HepG2 (cell line): ENCODE results near the gene PYGO2. TPM values are rescaled to one million over a fixed set of nuclear protein-coding genes. Genes with fewer than 3 reads are reported as not detected.

Experiments used
- DNMT1 ChIP-seq: sonication (generic); formaldehyde crosslinking; IDR thresholded peaks from 2 replicates; pipeline ENCODE4 v1.5.1; 2020; ENCODE audit warnings: mild to moderate bottlenecking, missing genetic modification reagents
- HES4 ChIP-seq: sonication (generic); formaldehyde crosslinking; IDR thresholded peaks from 2 replicates; pipeline ENCODE4 v1.9.0; 2021; ENCODE audit warnings: mild to moderate bottlenecking, missing genetic modification reagents, borderline replicate concordance
- HNF1A ChIP-seq, 2 experiments: sonication (generic) in 1 of 2; formaldehyde crosslinking in 1 of 2; IDR thresholded peaks; 2 replicates each; pipeline versions ENCODE4 v1.4.0 to v1.6.1; 2016 to 2020; ENCODE audit warnings: borderline replicate concordance in 1 of 2, low read depth in 1 of 2, mild to moderate bottlenecking in 1 of 2, missing genetic modification reagents in 1 of 2
- HNRNPL ChIP-seq: fragments of 200-400 bp; formaldehyde crosslinking; IDR thresholded peaks from 2 replicates; pipeline ENCODE4 v1.6.1; 2017; ENCODE audit warnings: mild to moderate bottlenecking, low read depth, low read length
- KLF16 ChIP-seq, 2 experiments: sonication (generic) in 1 of 2; formaldehyde crosslinking in 1 of 2; IDR thresholded peaks; 2 replicates each; pipeline versions ENCODE4 v1.6.1 to v1.8.0; 2016 to 2023; ENCODE audit warnings: missing genetic modification reagents in 2 of 2, missing compliant biosample characterization in 1 of 2
- KMT2A ChIP-seq: sonication (generic); formaldehyde crosslinking; IDR thresholded peaks from 2 replicates; pipeline ENCODE4 v1.4.0; 2020; ENCODE audit warnings: missing genetic modification reagents
- NCOA2 ChIP-seq: sonication (generic); formaldehyde crosslinking; IDR thresholded peaks from 2 replicates; pipeline ENCODE4 v1.8.0; 2022; ENCODE audit warnings: inconsistent platforms
- PCBP2 ChIP-seq: fragments of 200-400 bp; formaldehyde crosslinking; optimal IDR thresholded peaks from 2 replicates; pipeline ENCODE3; 2018; ENCODE audit warnings: low read length, low read depth; ENCODE audit not compliant: poor library complexity, severe bottlenecking
- SYNCRIP ChIP-seq: fragments of 200-400 bp; formaldehyde crosslinking; IDR thresholded peaks from 2 replicates; pipeline ENCODE4 v1.6.1; 2018; ENCODE audit warnings: mild to moderate bottlenecking, low read depth, low read length; ENCODE audit not compliant: insufficient read depth
- TGIF2 ChIP-seq: IDR thresholded peaks from 2 replicates; pipeline ENCODE4 v1.6.1; 2016; ENCODE audit warnings: control low read depth, missing compliant biosample characterization
- ZFX ChIP-seq: sonication (generic); formaldehyde crosslinking; IDR thresholded peaks from 2 replicates; pipeline ENCODE4 v1.4.0; 2020; ENCODE audit warnings: mild to moderate bottlenecking, low read depth, missing genetic modification reagents, moderate library complexity
- ZNF136 ChIP-seq: sonication (generic); formaldehyde crosslinking; IDR thresholded peaks from 2 replicates; pipeline ENCODE4 v1.8.1; 2022; ENCODE audit warnings: low read depth, mild to moderate bottlenecking, moderate library complexity, missing genetic modification reagents
- ZNF143 ChIP-seq: sonication (generic); formaldehyde crosslinking; IDR thresholded peaks from 2 replicates; pipeline ENCODE4 v1.4.0; 2020; ENCODE audit warnings: missing genetic modification reagents
- ZNF256 ChIP-seq: sonication (generic); formaldehyde crosslinking; conservative IDR thresholded peaks from 2 replicates; pipeline ENCODE4 v1.4.0; 2020; ENCODE audit warnings: missing genetic modification reagents
- ZNF343 ChIP-seq: sonication (generic); formaldehyde crosslinking; IDR thresholded peaks from 2 replicates; pipeline ENCODE4 v1.4.0; 2020; ENCODE audit warnings: mild to moderate bottlenecking, missing genetic modification reagents
- ZNF546 ChIP-seq: sonication (generic); formaldehyde crosslinking; conservative IDR thresholded peaks from 2 replicates; pipeline ENCODE4 v1.8.1; 2023; ENCODE audit warnings: mild to moderate bottlenecking, missing genetic modification reagents
- ZNF780A ChIP-seq: sonication (generic); formaldehyde crosslinking; IDR thresholded peaks from 2 replicates; pipeline ENCODE4 v1.8.0; 2022; ENCODE audit warnings: mild to moderate bottlenecking, missing genetic modification reagents, moderate library complexity
- polyA plus RNA-seq, 8 experiments: library from polyadenylated mRNA; depleted of rRNA in 3 of 8; stranded (reverse) in 7 of 8; unstranded in 1 of 8; fragments of >200 nt; fragmentation: Illumina TruSeq in 4 of 8; extraction: Trizol in 4 of 8; gene quantifications; 2 replicates each; pipeline versions ENCODE4 v1.2.1 to v1.2.3, GENCODE V29; 2011 to 2016; ENCODE audit warnings: low read depth in 4 of 8, missing spikeins in 1 of 8, mixed read lengths in 1 of 8; ENCODE audit not compliant: insufficient read depth in 1 of 8
- total RNA-seq, 5 experiments: library from RNA; depleted of rRNA; stranded (reverse); fragments of >200 nt; fragmentation: Illumina TruSeq; extraction: Trizol; gene quantifications; 2 replicates each; pipeline ENCODE4 v1.2.3, GENCODE V29; 2016; ENCODE audit warnings: low read depth in 1 of 5
- TF ChIP-seq, protein P1 (sequence below): sonication (generic); formaldehyde crosslinking; IDR thresholded peaks from 2 replicates; pipeline ENCODE4 v1.4.0; 2020; ENCODE audit warnings: missing genetic modification reagents
- TF ChIP-seq, protein P2 (sequence below): IDR thresholded peaks from 2 replicates; pipeline ENCODE4 v1.6.1; 2012; ENCODE audit warnings: inconsistent platforms
- TF ChIP-seq, protein P3 (sequence below): sonication (generic); formaldehyde crosslinking; IDR thresholded peaks from 2 replicates; pipeline ENCODE4 v1.4.0; 2020; ENCODE audit warnings: mild to moderate bottlenecking, missing genetic modification reagents, borderline replicate concordance

The PYGO2 gene
- total and polyA plus RNA-seq, 2 of the 13 experiments (the other 11 are each of a cell fraction or from before 2014, with no cell fraction given), result 20.3 to 21.8 TPM

DNA sequence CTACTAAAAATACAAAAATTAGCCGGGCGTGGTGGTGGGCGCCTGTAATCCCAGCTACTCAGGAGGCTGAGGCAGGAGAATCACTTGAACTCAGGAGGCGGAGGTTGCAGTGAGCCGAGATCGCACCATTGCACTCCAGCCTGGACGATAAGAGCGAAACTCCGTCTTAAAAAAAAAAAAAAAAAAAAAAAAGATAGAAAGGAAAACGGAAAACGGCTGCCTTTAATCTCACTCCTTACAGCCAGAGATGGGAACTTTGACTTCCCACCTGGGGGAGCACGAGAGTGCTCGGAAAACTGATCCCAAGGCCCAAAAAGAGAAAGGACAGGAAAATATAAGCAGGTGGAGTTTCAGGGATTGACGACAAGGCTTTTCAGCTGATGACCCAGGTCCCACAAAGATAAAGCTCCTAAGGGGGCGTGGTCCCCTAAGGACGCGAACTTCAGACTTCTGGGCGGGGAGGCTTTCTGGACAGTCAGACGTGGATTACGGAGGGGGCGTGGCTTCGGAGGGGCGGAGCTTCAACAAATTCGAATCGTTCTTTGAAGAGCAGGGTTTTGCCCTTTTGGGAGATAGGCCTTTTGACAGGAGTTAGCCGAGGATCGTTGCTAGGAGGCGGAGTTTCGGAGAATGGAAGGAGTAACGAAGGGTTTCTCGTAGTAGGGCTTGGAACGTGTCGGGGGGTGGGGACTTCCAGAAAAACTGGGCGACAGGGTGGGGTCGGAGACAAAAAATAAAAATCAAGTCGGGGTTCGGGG lies 11.9 kb upstream of the PYGO2 start (continued):
- TF ChIP-seq ZNF546 (no peak), SYNCRIP (no peak), ZFX (CRISPR knock-in tag) (peak; percentile 51), HNRNPL (no peak), ZNF143 (CRISPR knock-in tag) (no peak), KMT2A (CRISPR knock-in tag) (no peak), TGIF2 (peak; percentile 82), ZNF136 (CRISPR knock-in tag) (no peak), HNF1A (IDR thresholded peaks at IDR 0.05; ENCODE audit: low read depth) (no peak), HNF1A (CRISPR knock-in tag; IDR thresholded peaks at IDR 0.05; ENCODE audit: borderline replicate concordance) (0 out of 2 replicates have a peak, but pooled peaks have one; percentile 20), HES4 (0 out of 2 replicates have a peak, but pooled peaks have one; percentile 25), DNMT1 (CRISPR knock-in tag) (no peak), ZNF780A (CRISPR knock-in tag) (no peak), NCOA2 (no peak), ZNF343 (no peak), KLF16 (CRISPR knock-in tag; IDR thresholded peaks at IDR 0.05) (peak in 1 of 2 experiments; percentile 21; a peak in 1 of 4 replicates), ZNF256 (no peak), PCBP2 (no peak)
- TF ChIP-seq, protein P1, sequence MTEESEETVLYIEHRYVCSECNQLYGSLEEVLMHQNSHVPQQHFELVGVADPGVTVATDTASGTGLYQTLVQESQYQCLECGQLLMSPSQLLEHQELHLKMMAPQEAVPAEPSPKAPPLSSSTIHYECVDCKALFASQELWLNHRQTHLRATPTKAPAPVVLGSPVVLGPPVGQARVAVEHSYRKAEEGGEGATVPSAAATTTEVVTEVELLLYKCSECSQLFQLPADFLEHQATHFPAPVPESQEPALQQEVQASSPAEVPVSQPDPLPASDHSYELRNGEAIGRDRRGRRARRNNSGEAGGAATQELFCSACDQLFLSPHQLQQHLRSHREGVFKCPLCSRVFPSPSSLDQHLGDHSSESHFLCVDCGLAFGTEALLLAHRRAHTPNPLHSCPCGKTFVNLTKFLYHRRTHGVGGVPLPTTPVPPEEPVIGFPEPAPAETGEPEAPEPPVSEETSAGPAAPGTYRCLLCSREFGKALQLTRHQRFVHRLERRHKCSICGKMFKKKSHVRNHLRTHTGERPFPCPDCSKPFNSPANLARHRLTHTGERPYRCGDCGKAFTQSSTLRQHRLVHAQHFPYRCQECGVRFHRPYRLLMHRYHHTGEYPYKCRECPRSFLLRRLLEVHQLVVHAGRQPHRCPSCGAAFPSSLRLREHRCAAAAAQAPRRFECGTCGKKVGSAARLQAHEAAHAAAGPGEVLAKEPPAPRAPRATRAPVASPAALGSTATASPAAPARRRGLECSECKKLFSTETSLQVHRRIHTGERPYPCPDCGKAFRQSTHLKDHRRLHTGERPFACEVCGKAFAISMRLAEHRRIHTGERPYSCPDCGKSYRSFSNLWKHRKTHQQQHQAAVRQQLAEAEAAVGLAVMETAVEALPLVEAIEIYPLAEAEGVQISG (CRISPR knock-in tag), result no peak
- TF ChIP-seq, protein P2, sequence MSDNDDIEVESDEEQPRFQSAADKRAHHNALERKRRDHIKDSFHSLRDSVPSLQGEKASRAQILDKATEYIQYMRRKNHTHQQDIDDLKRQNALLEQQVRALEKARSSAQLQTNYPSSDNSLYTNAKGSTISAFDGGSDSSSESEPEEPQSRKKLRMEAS, result no peak
- TF ChIP-seq, protein P3, sequence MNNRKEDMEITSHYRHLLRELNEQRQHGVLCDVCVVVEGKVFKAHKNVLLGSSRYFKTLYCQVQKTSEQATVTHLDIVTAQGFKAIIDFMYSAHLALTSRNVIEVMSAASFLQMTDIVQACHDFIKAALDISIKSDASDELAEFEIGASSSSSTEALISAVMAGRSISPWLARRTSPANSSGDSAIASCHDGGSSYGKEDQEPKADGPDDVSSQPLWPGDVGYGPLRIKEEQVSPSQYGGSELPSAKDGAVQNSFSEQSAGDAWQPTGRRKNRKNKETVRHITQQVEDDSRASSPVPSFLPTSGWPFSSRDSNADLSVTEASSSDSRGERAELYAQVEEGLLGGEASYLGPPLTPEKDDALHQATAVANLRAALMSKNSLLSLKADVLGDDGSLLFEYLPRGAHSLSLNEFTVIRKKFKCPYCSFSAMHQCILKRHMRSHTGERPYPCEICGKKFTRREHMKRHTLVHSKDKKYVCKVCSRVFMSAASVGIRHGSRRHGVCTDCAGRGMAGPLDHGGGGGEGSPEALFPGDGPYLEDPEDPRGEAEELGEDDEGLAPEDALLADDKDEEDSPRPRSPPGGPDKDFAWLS, result no peak
